Neural cell (in vitro differentiated cells): ENCODE measurements around the gene SERPINB1. TPM values are rescaled to one million over a fixed set of nuclear protein-coding genes. Genes with fewer than 3 reads are reported as not detected.

ENCODE experiments used
- H2AFZ ChIP-seq: fragments of 200-600, 300-800 bp; sonication (generic), shearing (Covaris generic); 2 replicates; pipeline ENCODE4 v1.6.0; 2014; ENCODE audit warnings: low read depth, mild to moderate bottlenecking, antibody characterized with exemption, low read length, moderate library complexity
- H3F3A ChIP-seq: fragments of 200-600 bp; shearing (Covaris generic); 2 replicates; pipeline ENCODE4 v1.6.1; 2016; ENCODE audit warnings: mild to moderate bottlenecking, moderate library complexity, mixed read lengths, antibody characterized with exemption, low read length; ENCODE audit not compliant: insufficient read depth, poor library complexity, severe bottlenecking
- H3K27ac ChIP-seq: fragments of 200-600, 300-800 bp; sonication (generic), shearing (Covaris generic); 2 replicates; pipeline ENCODE4 v1.5.1; 2014; ENCODE audit warnings: mild to moderate bottlenecking, low read length, moderate library complexity
- H3K27me3 ChIP-seq: fragments of 300-800, 200-600 bp; sonication (generic), shearing (Covaris generic); 2 replicates; pipeline ENCODE4 v1.6.0; 2014; ENCODE audit warnings: mild to moderate bottlenecking, low read depth, low read length, moderate library complexity; ENCODE audit not compliant: insufficient read depth
- H3K36me3 ChIP-seq: fragments of 300-800, 200-600 bp; sonication (generic), shearing (Covaris generic); 2 replicates; pipeline ENCODE4 v1.5.1; 2014; ENCODE audit warnings: mild to moderate bottlenecking, antibody characterized with exemption, low read length, moderate library complexity; ENCODE audit not compliant: insufficient read depth
- H3K4me2 ChIP-seq: fragments of 300-800, 200-600 bp; sonication (generic), shearing (Covaris generic); 2 replicates; pipeline ENCODE4 v1.6.0; 2014; ENCODE audit warnings: mild to moderate bottlenecking, low read length
- H3K4me3 ChIP-seq: fragments of 300-800, 200-600 bp; sonication (generic), shearing (Covaris generic); 2 replicates; pipeline ENCODE4 v1.5.1; 2014; ENCODE audit warnings: mild to moderate bottlenecking, low read length, moderate library complexity
- H3K79me2 ChIP-seq: fragments of 200-600 bp; shearing (Covaris generic); replicated peaks from 2 replicates; pipeline ENCODE4 v1.6.0; 2014; ENCODE audit warnings: mild to moderate bottlenecking, low read length, moderate library complexity; ENCODE audit not compliant: insufficient read depth
- H3K9ac ChIP-seq: fragments of 300-800, 200-600 bp; sonication (generic), shearing (Covaris generic); 2 replicates; pipeline ENCODE4 v1.6.1; 2016; ENCODE audit warnings: mild to moderate bottlenecking, low read length, mixed read lengths
- H3K9me2 ChIP-seq: fragments of 200-600 bp; shearing (Covaris generic); 2 replicates; pipeline ENCODE4 v1.6.1; 2016; ENCODE audit warnings: mild to moderate bottlenecking, low read length, mixed read lengths; ENCODE audit not compliant: insufficient read depth
- H3K9me3 ChIP-seq: fragments of 200-600, 300-800 bp; sonication (generic), shearing (Covaris generic); 2 replicates; pipeline ENCODE4 v1.6.1; 2016; ENCODE audit warnings: mild to moderate bottlenecking, mixed run types, low read length, moderate library complexity, mixed read lengths
- H4K20me1 ChIP-seq: fragments of 200-600 bp; shearing (Covaris generic); 2 replicates; pipeline ENCODE4 v1.6.1; 2016; ENCODE audit warnings: mild to moderate bottlenecking, mixed run types; ENCODE audit not compliant: insufficient read depth
- CTCF ChIP-seq: fragments of 450-650 bp; IDR thresholded peaks from 2 replicates; pipeline ENCODE4 v1.5.1; 2014; ENCODE audit warnings: antibody characterized with exemption, mild to moderate bottlenecking, moderate library complexity; ENCODE audit not compliant: poor library complexity, severe bottlenecking
- EP300 ChIP-seq: fragments of 450-650 bp; conservative IDR thresholded peaks from 2 replicates; pipeline ENCODE4 v1.6.1; 2014; ENCODE audit warnings: antibody characterized with exemption, mild to moderate bottlenecking, moderate library complexity; ENCODE audit not compliant: poor library complexity, severe bottlenecking
- EZH2 ChIP-seq: fragments of 200-600, 300-800 bp; shearing (Covaris generic), sonication (generic); IDR thresholded peaks from 2 replicates; pipeline ENCODE4 v1.6.1; 2014; ENCODE audit warnings: antibody characterized with exemption, low read length, borderline replicate concordance, mild to moderate bottlenecking; ENCODE audit not compliant: insufficient read depth, poor library complexity, severe bottlenecking
- MXI1 ChIP-seq: fragments of 450-650 bp; conservative IDR thresholded peaks from 2 replicates; pipeline ENCODE4 v1.6.1; 2014; ENCODE audit warnings: antibody characterized with exemption, mild to moderate bottlenecking; ENCODE audit not compliant: poor library complexity, severe bottlenecking
- POLR2AphosphoS5 ChIP-seq: IDR thresholded peaks from 2 replicates; pipeline ENCODE4 v1.6.1; 2012
- RAD21 ChIP-seq: fragments of 450-650 bp; conservative IDR thresholded peaks from 2 replicates; pipeline ENCODE4 v1.6.1; 2014; ENCODE audit warnings: antibody characterized with exemption, mild to moderate bottlenecking, moderate library complexity
- REST ChIP-seq: IDR thresholded peaks from 2 replicates; pipeline ENCODE4 v1.6.1; 2012; ENCODE audit warnings: borderline replicate concordance
- SMC3 ChIP-seq: fragments of 450-650 bp; conservative IDR thresholded peaks from 2 replicates; pipeline ENCODE4 v1.6.1; 2014; ENCODE audit warnings: antibody characterized with exemption, mild to moderate bottlenecking, moderate library complexity; ENCODE audit not compliant: poor library complexity
- TAF1 ChIP-seq: IDR thresholded peaks from 2 replicates; pipeline ENCODE4 v1.6.1; 2012; ENCODE audit warnings: low read depth
- polyA plus RNA-seq: library from polyadenylated mRNA; depleted of rRNA; stranded (reverse); fragments of >200 nt; gene quantifications from 2 replicates; pipeline ENCODE4 v1.2.3, GENCODE V29; 2014

SERPINB1 gene
- polyA plus RNA-seq, 1 donor from 2014 or later = not detected

GRCh38 chr6:2857580-2858337, 16.1 kb upstream of the SERPINB1 start:
- Histone ChIP-seq H3K79me2 (no peaks in the 10 kb centered on the region), H3K27ac (no peak overlapping the region), H3K36me3 (no peaks in the 10 kb centered on the region), H4K20me1 (no peaks in the 10 kb centered on the region), H2AFZ (no peak overlapping the region), H3K4me2 (no peak overlapping the region), H3K4me3 (no peak overlapping the region), H3F3A (no peaks in the 10 kb centered on the region), H3K27me3 (no peaks in the 10 kb centered on the region), H3K9me3 (no peaks in the 10 kb centered on the region), H3K9ac (no peak overlapping the region), H3K9me2 (no peaks in the 10 kb centered on the region)
- TF ChIP-seq EP300 = no peak
- TF ChIP-seq TAF1 = no peak

- Histone ChIP-seq H3K36me3 (no peaks in the 10 kb centered on the region), H3K9me3 (no peaks in the 10 kb centered on the region), H2AFZ (no peak overlapping the region), H3K27ac (no peak overlapping the region), H3K9me2 (no peaks in the 10 kb centered on the region), H3K27me3 (no peaks in the 10 kb centered on the region), H3K9ac (no peak overlapping the region), H3K4me3 (no peak overlapping the region), H3K79me2 (no peaks in the 10 kb centered on the region), H3F3A (no peaks in the 10 kb centered on the region), H4K20me1 (no peaks in the 10 kb centered on the region), H3K4me2 (no peak overlapping the region)
- TF ChIP-seq TAF1 (no peak), RAD21 (no peak), REST (no peak), EZH2 (no peak), MXI1 (no peak), SMC3 (no peak), POLR2AphosphoS5 (no peak), CTCF (no peak), EP300 (no peak)
These were observed 15.5 kb upstream of the SERPINB1 start for GRCh38 chr6:2857185-2857579.
